ENCODE results near the gene PARD3B.
"Not testable (repeated sequence)": the region's sequence is repeated elsewhere in the genome, so short reads cannot be mapped to it uniquely, and the experiment has no call there.

The PARD3B gene

GRCh38 chr2:205483095-205483494 is 937.8 kb downstream of the PARD3B start:
- H3K4me3 ChIP-seq (ENCODE audit: low read length), result no peak overlapping the region

GRCh38 chr2:205484215-205484614 is 938.9 kb downstream of the PARD3B start:
- no peak overlapping the region for H3K4me3 ChIP-seq (ENCODE audit: low read length)
- TF ChIP-seq ZNF274 (IDR thresholded peaks at IDR 0.05; ENCODE audit: low read depth, low read length), result no peak

More at GRCh38 chr2:205483095-205483494, 937.8 kb downstream of the PARD3B start:
- TF ChIP-seq ZNF274 (IDR thresholded peaks at IDR 0.05; ENCODE audit: low read depth, low read length), result no peak

- no peak for TF ChIP-seq ZNF274 (IDR thresholded peaks at IDR 0.05; ENCODE audit: low read depth, low read length)
- H3K4me3 ChIP-seq (ENCODE audit: low read length), result no peak overlapping the region
These were observed 939.5 kb downstream of the PARD3B start for GRCh38 chr2:205484764-205485163.

GRCh38 chr2:205493528-205493927 is 948.3 kb downstream of the PARD3B start:
- not testable (repeated sequence) for H3K4me3 ChIP-seq (ENCODE audit: low read length)

- no peak for TF ChIP-seq ZNF274 (IDR thresholded peaks at IDR 0.05; ENCODE audit: low read depth, low read length)
- no peak overlapping the region for H3K4me3 ChIP-seq (ENCODE audit: low read length)
These were observed 949.4 kb downstream of the PARD3B start for GRCh38 chr2:205494537-205495235.

GRCh38 chr2:205495819-205496218 is 950.5 kb downstream of the PARD3B start:
- no peak for TF ChIP-seq ZNF274 (IDR thresholded peaks at IDR 0.05; ENCODE audit: low read depth, low read length)

GRCh38 chr2:205496370-205496769 is 951.1 kb downstream of the PARD3B start:
- H3K4me3 ChIP-seq (ENCODE audit: low read length), result no peak overlapping the region
- TF ChIP-seq ZNF274 (IDR thresholded peaks at IDR 0.05; ENCODE audit: low read depth, low read length), result no peak

More at GRCh38 chr2:205495819-205496218, 950.5 kb downstream of the PARD3B start:
- no peak overlapping the region for H3K4me3 ChIP-seq (ENCODE audit: low read length)

- no peak for TF ChIP-seq ZNF274 (IDR thresholded peaks at IDR 0.05; ENCODE audit: low read depth, low read length)
These were observed 951.5 kb downstream of the PARD3B start for GRCh38 chr2:205496772-205497171.

GRCh38 chr2:205499006-205499405 is 953.7 kb downstream of the PARD3B start:
- no peak overlapping the region for H3K4me3 ChIP-seq (ENCODE audit: low read length)
- no peak for TF ChIP-seq ZNF274 (IDR thresholded peaks at IDR 0.05; ENCODE audit: low read depth, low read length)

More at GRCh38 chr2:205496772-205497171, 951.5 kb downstream of the PARD3B start:
- no peak overlapping the region for H3K4me3 ChIP-seq (ENCODE audit: low read length)

GRCh38 chr2:205500065-205500464 is 954.8 kb downstream of the PARD3B start:
- no peak for TF ChIP-seq ZNF274 (IDR thresholded peaks at IDR 0.05; ENCODE audit: low read depth, low read length)
- H3K4me3 ChIP-seq (ENCODE audit: low read length), result no peak overlapping the region

GRCh38 chr2:205500951-205501350 is 955.7 kb downstream of the PARD3B start:
- no peak for TF ChIP-seq ZNF274 (IDR thresholded peaks at IDR 0.05; ENCODE audit: low read depth, low read length)
- H3K4me3 ChIP-seq (ENCODE audit: low read length), result no peak overlapping the region

GRCh38 chr2:205501826-205502225 is 956.6 kb downstream of the PARD3B start:
- no peak for TF ChIP-seq ZNF274 (IDR thresholded peaks at IDR 0.05; ENCODE audit: low read depth, low read length)
- H3K4me3 ChIP-seq (ENCODE audit: low read length), result no peak overlapping the region

GRCh38 chr2:205505371-205505770 is 960.1 kb downstream of the PARD3B start:
- no peak overlapping the region for H3K4me3 ChIP-seq (ENCODE audit: low read length)
- TF ChIP-seq ZNF274 (IDR thresholded peaks at IDR 0.05; ENCODE audit: low read depth, low read length), result no peak

GRCh38 chr2:205509655-205510054 is 964.4 kb downstream of the PARD3B start:
- H3K4me3 ChIP-seq (ENCODE audit: low read length), result no peak overlapping the region
- TF ChIP-seq ZNF274 (IDR thresholded peaks at IDR 0.05; ENCODE audit: low read depth, low read length), result no peak

- H3K4me3 ChIP-seq (ENCODE audit: low read length), result no peak overlapping the region
- TF ChIP-seq ZNF274 (IDR thresholded peaks at IDR 0.05; ENCODE audit: low read depth, low read length), result no peak
These were observed 965.1 kb downstream of the PARD3B start for GRCh38 chr2:205510345-205510744.

GRCh38 chr2:205511221-205511620 is 965.9 kb downstream of the PARD3B start:
- H3K4me3 ChIP-seq (ENCODE audit: low read length), result no peak overlapping the region
- no peak for TF ChIP-seq ZNF274 (IDR thresholded peaks at IDR 0.05; ENCODE audit: low read depth, low read length)
